Panc1 (cell line): ENCODE measurements around the gene STRN3.

ENCODE experiments used
- POLR2AphosphoS5 ChIP-seq: IDR thresholded peaks from 2 replicates; pipeline ENCODE4 v1.6.1; 2012; ENCODE audit warnings: mild to moderate bottlenecking, low read depth, low read length, moderate library complexity
- SIN3A ChIP-seq: IDR thresholded peaks from 2 replicates; pipeline ENCODE4 v1.6.1; 2012; ENCODE audit warnings: low read depth, mild to moderate bottlenecking, low read length, moderate library complexity, borderline replicate concordance; ENCODE audit not compliant: insufficient read depth
- TF ChIP-seq, protein P1 (sequence below), 2 experiments: IDR thresholded peaks; 2 replicates each; pipeline ENCODE4 v1.6.1; 2011 to 2012; ENCODE audit warnings: low read depth in 2 of 2, control low read depth in 1 of 2, low read length in 1 of 2, mild to moderate bottlenecking in 1 of 2, moderate library complexity in 1 of 2; ENCODE audit not compliant: insufficient read depth in 1 of 2
- TF ChIP-seq, protein P2 (sequence below): fragments of 450-650 bp; IDR thresholded peaks from 2 replicates; pipeline ENCODE4 v1.5.1; 2017; ENCODE audit warnings: mild to moderate bottlenecking

DNA sequence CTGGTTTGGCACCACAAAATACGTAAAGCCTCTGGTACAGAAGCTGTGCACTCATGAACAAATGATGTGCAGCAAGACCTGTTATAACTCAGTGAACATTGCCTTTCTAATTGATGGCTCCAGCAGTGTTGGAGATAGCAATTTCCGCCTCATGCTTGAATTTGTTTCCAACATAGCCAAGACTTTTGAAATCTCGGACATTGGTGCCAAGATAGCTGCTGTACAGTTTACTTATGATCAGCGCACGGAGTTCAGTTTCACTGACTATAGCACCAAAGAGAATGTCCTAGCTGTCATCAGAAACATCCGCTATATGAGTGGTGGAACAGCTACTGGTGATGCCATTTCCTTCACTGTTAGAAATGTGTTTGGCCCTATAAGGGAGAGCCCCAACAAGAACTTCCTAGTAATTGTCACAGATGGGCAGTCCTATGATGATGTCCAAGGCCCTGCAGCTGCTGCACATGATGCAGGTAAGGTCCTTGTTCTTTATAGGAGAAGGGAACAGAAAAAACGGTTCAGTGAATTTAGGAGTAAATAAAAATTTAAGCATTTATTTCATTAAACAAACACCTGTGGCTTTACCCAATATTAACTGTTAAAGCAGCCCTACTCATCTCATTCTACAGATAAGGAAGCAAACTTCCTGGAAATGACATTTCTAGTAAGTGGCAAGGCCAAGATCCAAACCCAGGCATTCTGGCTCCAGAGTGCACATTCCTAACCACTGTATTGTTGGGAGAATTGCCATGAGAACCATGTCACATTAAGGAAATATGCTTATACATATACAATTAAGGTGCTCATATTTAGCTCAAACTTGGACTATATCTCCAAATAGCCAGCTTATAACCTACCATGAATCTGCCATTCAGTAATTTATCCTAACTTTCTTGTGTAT is 140.1 kb downstream of the STRN3 start:
- TF ChIP-seq, protein P1, sequence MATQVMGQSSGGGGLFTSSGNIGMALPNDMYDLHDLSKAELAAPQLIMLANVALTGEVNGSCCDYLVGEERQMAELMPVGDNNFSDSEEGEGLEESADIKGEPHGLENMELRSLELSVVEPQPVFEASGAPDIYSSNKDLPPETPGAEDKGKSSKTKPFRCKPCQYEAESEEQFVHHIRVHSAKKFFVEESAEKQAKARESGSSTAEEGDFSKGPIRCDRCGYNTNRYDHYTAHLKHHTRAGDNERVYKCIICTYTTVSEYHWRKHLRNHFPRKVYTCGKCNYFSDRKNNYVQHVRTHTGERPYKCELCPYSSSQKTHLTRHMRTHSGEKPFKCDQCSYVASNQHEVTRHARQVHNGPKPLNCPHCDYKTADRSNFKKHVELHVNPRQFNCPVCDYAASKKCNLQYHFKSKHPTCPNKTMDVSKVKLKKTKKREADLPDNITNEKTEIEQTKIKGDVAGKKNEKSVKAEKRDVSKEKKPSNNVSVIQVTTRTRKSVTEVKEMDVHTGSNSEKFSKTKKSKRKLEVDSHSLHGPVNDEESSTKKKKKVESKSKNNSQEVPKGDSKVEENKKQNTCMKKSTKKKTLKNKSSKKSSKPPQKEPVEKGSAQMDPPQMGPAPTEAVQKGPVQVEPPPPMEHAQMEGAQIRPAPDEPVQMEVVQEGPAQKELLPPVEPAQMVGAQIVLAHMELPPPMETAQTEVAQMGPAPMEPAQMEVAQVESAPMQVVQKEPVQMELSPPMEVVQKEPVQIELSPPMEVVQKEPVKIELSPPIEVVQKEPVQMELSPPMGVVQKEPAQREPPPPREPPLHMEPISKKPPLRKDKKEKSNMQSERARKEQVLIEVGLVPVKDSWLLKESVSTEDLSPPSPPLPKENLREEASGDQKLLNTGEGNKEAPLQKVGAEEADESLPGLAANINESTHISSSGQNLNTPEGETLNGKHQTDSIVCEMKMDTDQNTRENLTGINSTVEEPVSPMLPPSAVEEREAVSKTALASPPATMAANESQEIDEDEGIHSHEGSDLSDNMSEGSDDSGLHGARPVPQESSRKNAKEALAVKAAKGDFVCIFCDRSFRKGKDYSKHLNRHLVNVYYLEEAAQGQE (IDR thresholded peaks at IDR 0.05; ENCODE audit: insufficient read depth in 1 of 2, low read depth in 2 of 2, low read length in 1 of 2): no peak
- TF ChIP-seq, protein P2, sequence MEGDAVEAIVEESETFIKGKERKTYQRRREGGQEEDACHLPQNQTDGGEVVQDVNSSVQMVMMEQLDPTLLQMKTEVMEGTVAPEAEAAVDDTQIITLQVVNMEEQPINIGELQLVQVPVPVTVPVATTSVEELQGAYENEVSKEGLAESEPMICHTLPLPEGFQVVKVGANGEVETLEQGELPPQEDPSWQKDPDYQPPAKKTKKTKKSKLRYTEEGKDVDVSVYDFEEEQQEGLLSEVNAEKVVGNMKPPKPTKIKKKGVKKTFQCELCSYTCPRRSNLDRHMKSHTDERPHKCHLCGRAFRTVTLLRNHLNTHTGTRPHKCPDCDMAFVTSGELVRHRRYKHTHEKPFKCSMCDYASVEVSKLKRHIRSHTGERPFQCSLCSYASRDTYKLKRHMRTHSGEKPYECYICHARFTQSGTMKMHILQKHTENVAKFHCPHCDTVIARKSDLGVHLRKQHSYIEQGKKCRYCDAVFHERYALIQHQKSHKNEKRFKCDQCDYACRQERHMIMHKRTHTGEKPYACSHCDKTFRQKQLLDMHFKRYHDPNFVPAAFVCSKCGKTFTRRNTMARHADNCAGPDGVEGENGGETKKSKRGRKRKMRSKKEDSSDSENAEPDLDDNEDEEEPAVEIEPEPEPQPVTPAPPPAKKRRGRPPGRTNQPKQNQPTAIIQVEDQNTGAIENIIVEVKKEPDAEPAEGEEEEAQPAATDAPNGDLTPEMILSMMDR: no peak
- TF ChIP-seq POLR2AphosphoS5 (no peak), SIN3A (no peak)
